ENCODE data around the gene IFNK. TPM values are rescaled to one million over a fixed set of nuclear protein-coding genes. Genes with fewer than 3 reads are reported as not detected.

The IFNK gene
- total and polyA plus RNA-seq, 2 experiments from 2014 or later = not detected

GRCh38 chr9:27520986-27521385 is 3.1 kb upstream of the IFNK start:
- no peak for DNase-seq (ENCODE audit: low spot score)
- Histone ChIP-seq H3K4me3 (no peak overlapping the region), H3K4me1 (ENCODE audit: insufficient read depth) (peaks cover 24% of the 10 kb centered on the region), H2AFZ (no peak overlapping the region), H3K9me2 (ENCODE audit: insufficient read depth) (peaks cover 11% of the 10 kb centered on the region), H3K4me2 (no peak overlapping the region), H4K20me1 (replicated peaks; ENCODE audit: insufficient read depth) (0 out of 2 replicates have a peak, but pooled peaks cover 3% of the 10 kb centered on the region), H3K79me2 (replicated peaks; ENCODE audit: insufficient read depth) (peaks cover 57% of the 10 kb centered on the region), H3F3A (replicated peaks; ENCODE audit: low read depth) (no peaks in the 10 kb centered on the region), H3K27ac (ENCODE audit: low read depth) (no peak overlapping the region), H3K27me3 (ENCODE audit: insufficient read depth) (no peaks in the 10 kb centered on the region), H3K36me3 (ENCODE audit: insufficient read depth) (no peaks in the 10 kb centered on the region; the same call in 1 of the 2 replicates)
- ATAC-seq = no peak
- H3K9me3 Mint-ChIP-seq = no peaks in the 10 kb centered on the region
- TF ChIP-seq ZNF331 (CRISPR knock-in tag; IDR thresholded peaks at IDR 0.05; ENCODE audit: low read depth) (no peak), EZH2 (IDR thresholded peaks at IDR 0.05; ENCODE audit: low read depth, unreplicated experiment) (no peak), JUNB (IDR thresholded peaks at IDR 0.05; ENCODE audit: unreplicated experiment) (no peak), POLR2AphosphoS5 (IDR thresholded peaks at IDR 0.05; ENCODE audit: low read depth) (no peak), ZNF114 (CRISPR knock-in tag; IDR thresholded peaks at IDR 0.05) (no peak), STAT1 (IDR thresholded peaks at IDR 0.05; ENCODE audit: unreplicated experiment) (no peak), ETS1 (IDR thresholded peaks at IDR 0.05) (no peak), EZH2phosphoT487 (IDR thresholded peaks at IDR 0.05; ENCODE audit: unreplicated experiment) (no peak), CTCF (conservative IDR thresholded peaks at IDR 0.05; ENCODE audit: low read depth in 2 of 2) (no peak)
- peaks cover 52% of the 10 kb centered on the region for H3K4me1 Mint-ChIP-seq
- H3K36me3 Mint-ChIP-seq (ENCODE audit: low read depth) = peaks cover 9% of the 10 kb centered on the region; the same call in 2 of the 3 replicates
- H3K4me3 Mint-ChIP-seq = no peak overlapping the region
- H3K27ac Mint-ChIP-seq = no peak overlapping the region
- H3K27me3 Mint-ChIP-seq (ENCODE audit: insufficient read depth, low read depth, poor library complexity) = no peaks in the 10 kb centered on the region

- ATAC-seq (no peak), DNase-seq (ENCODE audit: low spot score) (peak; percentile 21)
- no peaks in the 10 kb centered on the region for H3K27me3 Mint-ChIP-seq (ENCODE audit: insufficient read depth, low read depth, poor library complexity)
- peak overlapping the region; percentile 15; the same call in 1 of the 2 replicates for H3K4me2 ChIP-seq
- peaks cover 61% of the 10 kb centered on the region for H3K79me2 ChIP-seq (replicated peaks; ENCODE audit: insufficient read depth)
- H3K9me3 Mint-ChIP-seq = no peaks in the 10 kb centered on the region
- H4K20me1 ChIP-seq (replicated peaks; ENCODE audit: insufficient read depth) = 0 out of 2 replicates have a peak, but pooled peaks cover 2% of the 10 kb centered on the region
- H3K4me3 Mint-ChIP-seq = no peak overlapping the region
- no peak overlapping the region for H3K27ac ChIP-seq (ENCODE audit: low read depth)
- H3K4me1 Mint-ChIP-seq = peaks cover 66% of the 10 kb centered on the region
- peaks cover 10% of the 10 kb centered on the region; the same call in 1 of the 2 replicates for H3K27me3 ChIP-seq (ENCODE audit: insufficient read depth)
- H3K4me3 ChIP-seq = no peak overlapping the region
- peaks cover 8% of the 10 kb centered on the region for H3K9me2 ChIP-seq (ENCODE audit: insufficient read depth)
- TF ChIP-seq CREB1 (CRISPR knock-in tag; IDR thresholded peaks at IDR 0.05; ENCODE audit: low read depth) (no peak), CTCF (conservative IDR thresholded peaks at IDR 0.05; ENCODE audit: low read depth in 2 of 2) (no peak), NANOG (IDR thresholded peaks at IDR 0.05; ENCODE audit: borderline replicate concordance) (0 out of 2 replicates have a peak, but pooled peaks have one; percentile 37)
- H3K36me3 Mint-ChIP-seq (ENCODE audit: low read depth) = peaks cover 9% of the 10 kb centered on the region; the same call in 2 of the 3 replicates
- peak overlapping the region; percentile 51; the same call in 1 of the 2 replicates for H3K27ac Mint-ChIP-seq
- no peak overlapping the region for H2AFZ ChIP-seq
- no peaks in the 10 kb centered on the region; the same call in 1 of the 2 replicates for H3K36me3 ChIP-seq (ENCODE audit: insufficient read depth)
- no peaks in the 10 kb centered on the region for H3F3A ChIP-seq (replicated peaks; ENCODE audit: low read depth)
- H3K4me1 ChIP-seq (ENCODE audit: insufficient read depth) = peaks cover 37% of the 10 kb centered on the region
These were observed 949 bp upstream of the IFNK start for GRCh38 chr9:27523141-27523540.
